K562 (cell line): ENCODE results near the gene HK2. TPM values are rescaled to one million over a fixed set of nuclear protein-coding genes. Genes with fewer than 3 reads are reported as not detected.
A peak's percentile ranks its signal among the peaks of the same experiment; 100 is the strongest.

Experiments used
- AFF1 ChIP-seq, 2 experiments: fragments of 450-650 bp; IDR thresholded peaks; 2 replicates each; pipeline ENCODE4 v1.6.1; 2018; ENCODE audit warnings: mild to moderate bottlenecking in 2 of 2, low read depth in 1 of 2; ENCODE audit not compliant: partially characterized antibody in 2 of 2
- ARID4B ChIP-seq: sonication (generic); formaldehyde crosslinking; IDR thresholded peaks from 2 replicates; pipeline ENCODE4 v1.8.0; 2022; ENCODE audit warnings: mild to moderate bottlenecking, missing genetic modification reagents
- BCOR ChIP-seq: fragments of 450-650 bp; IDR thresholded peaks from 2 replicates; pipeline ENCODE4 v1.6.1; 2016
- BHLHE40 ChIP-seq: IDR thresholded peaks from 2 replicates; pipeline ENCODE4 v1.6.1; 2011; ENCODE audit warnings: low read length, improper control_type of control experiment
- JUN ChIP-seq, 2 experiments: sonication (generic) in 1 of 2; formaldehyde crosslinking in 1 of 2; IDR thresholded peaks; 2 replicates each; pipeline versions ENCODE4 v1.6.1 to v1.8.0; 2012 to 2022; ENCODE audit warnings: borderline replicate concordance in 2 of 2, mild to moderate bottlenecking in 2 of 2, improper control_type of control experiment in 1 of 2, low read depth in 1 of 2, low read length in 1 of 2, missing genetic modification reagents in 1 of 2
- TBL1XR1 ChIP-seq, 2 experiments: IDR thresholded peaks; 2 replicates each; pipeline ENCODE4 v1.6.1; 2012; ENCODE audit warnings: improper control_type of control experiment in 2 of 2, low read length in 2 of 2, mild to moderate bottlenecking in 1 of 2
- ZNF318 ChIP-seq, 2 experiments: fragments of 450-650 bp; IDR thresholded peaks; 2 replicates each; pipeline ENCODE4 v1.6.1; 2016; ENCODE audit warnings: mild to moderate bottlenecking in 2 of 2, borderline replicate concordance in 1 of 2, low read depth in 1 of 2, moderate library complexity in 1 of 2
- polyA plus RNA-seq, 8 experiments: library from polyadenylated mRNA; depleted of rRNA in 4 of 8; stranded (reverse) in 5 of 8; unstranded in 3 of 8; fragments of >200 nt; fragmentation: Nextera tagmentation in 2 of 8; fragmentation: Illumina TruSeq in 1 of 8; extraction: Ambion mirVana in 2 of 8; extraction: Trizol in 1 of 8; gene quantifications; 2 replicates each; pipeline versions ENCODE4 v1.2.1 to v1.2.3, GENCODE V29; 2011 to 2014; ENCODE audit warnings: inconsistent platforms in 1 of 8, missing spikeins in 1 of 8
- total RNA-seq, 7 experiments: library from RNA; depleted of rRNA in 6 of 7; stranded (reverse); fragments of >200 nt in 6 of 7; fragmentation: Illumina TruSeq in 2 of 7; extraction: Trizol in 2 of 7; gene quantifications; 2 replicates each; pipeline versions ENCODE4 v1.2.1 to v1.2.3, GENCODE V29; 2011 to 2021; ENCODE audit warnings: low replicate concordance in 1 of 7

Gene HK2
- total and polyA plus RNA-seq, 9 of the 15 experiments (the other 6 are each of a cell fraction or from before 2014, with no cell fraction given), result 4.7 to 56.0 (median 19.9) TPM

- TF ChIP-seq AFF1 (IDR thresholded peaks at IDR 0.05; ENCODE audit: low read depth in 1 of 2, partially characterized antibody in 2 of 2) (peak in 1 of 2 experiments; percentile 59), BHLHE40 (peak; percentile 88), TBL1XR1 (IDR thresholded peaks at IDR 0.05; ENCODE audit: low read length in 2 of 2) (peak; percentile 70 to 93; a peak in 3 of 4 replicates), JUN (IDR thresholded peaks at IDR 0.05; ENCODE audit: borderline replicate concordance, low read depth, low read length) (no peak; the same call in 1 of the 2 replicates), JUN (CRISPR knock-in tag; IDR thresholded peaks at IDR 0.05; ENCODE audit: borderline replicate concordance) (no peak), BCOR (peak; percentile 86), ARID4B (CRISPR knock-in tag) (no peak), ZNF318 (IDR thresholded peaks at IDR 0.05; ENCODE audit: borderline replicate concordance in 1 of 2, low read depth in 1 of 2) (peak in 1 of 2 experiments; percentile 44; a peak in 1 of 4 replicates)
These were observed 28.4 kb downstream of the HK2 start (continued) for GRCh38 chr2:74862020-74862964.
